Endothelial cell of umbilical vein (primary cell): ENCODE measurements around the gene GNB1. TPM values are rescaled to one million over a fixed set of nuclear protein-coding genes. Genes with fewer than 3 reads are reported as not detected.

Experiments
- BruUV-seq: library from RNA; stranded (reverse); fragments of 400-500 nt; replicated peaks from 2 replicates; lab custom pipeline; 2021; lab: Mats Ljungman, UMichigan
- CTCF ChIA-PET: fragments of 300-600, 350-600 bp; sonication (Branson Sonifier 250); formaldehyde crosslinking; loops from one replicate; lab custom pipeline; 2021; ENCODE audit warnings: antibody characterized with exemption, inconsistent platforms; lab: Charles Lee
- POLR2A ChIA-PET: fragments of 300-600, 350-600 bp; sonication (Branson Sonifier 250); formaldehyde crosslinking; loops from one replicate; lab custom pipeline; 2021; ENCODE audit warnings: antibody characterized with exemption, inconsistent platforms; lab: Charles Lee
- DNase-seq: peaks from one replicate; pipeline ENCODE4 v3.0.0-alpha.2; 2011; ENCODE audit warnings: low read depth, low spot score
- FAIRE-seq: peaks from 2 replicates; lab custom pipeline; 2011; peaks lifted over from hg19 to GRCh38; lab: Jason Lieb, UNC
- H2AFZ ChIP-seq: 2 replicates; pipeline ENCODE4 v1.6.0; 2012; ENCODE audit warnings: low read depth, low read length, control low read depth, inconsistent platforms
- H3K27ac ChIP-seq: 2 replicates; pipeline ENCODE4 v1.5.1; 2011; ENCODE audit warnings: low read depth, mild to moderate bottlenecking, control low read depth, low read length, moderate library complexity; ENCODE audit not compliant: insufficient read depth
- H3K27me3 ChIP-seq, 2 experiments: 2 replicates each; pipeline versions ENCODE4 v1.6.0 to v1.6.1; 2011; ENCODE audit warnings: low read length in 2 of 2, mixed read lengths in 1 of 2; ENCODE audit not compliant: control insufficient read depth in 2 of 2, insufficient read depth in 2 of 2
- H3K36me3 ChIP-seq, 2 experiments: 2 replicates in 1 of 2; 3 replicates in 1 of 2; pipeline ENCODE4 v1.5.1; 2011; ENCODE audit warnings: low read length in 2 of 2, mild to moderate bottlenecking in 1 of 2, moderate library complexity in 1 of 2; ENCODE audit not compliant: control insufficient read depth in 2 of 2, insufficient read depth in 2 of 2; ENCODE audit errors: extremely low read depth in 1 of 2
- H3K4me1 ChIP-seq: 3 replicates; pipeline ENCODE4 v1.5.1; 2011; ENCODE audit warnings: mild to moderate bottlenecking, low read length; ENCODE audit not compliant: control insufficient read depth, insufficient read depth; ENCODE audit errors: extremely low read depth
- H3K4me2 ChIP-seq: 2 replicates; pipeline ENCODE4 v1.6.1; 2011; ENCODE audit warnings: low read length, control low read depth, mixed read lengths; ENCODE audit not compliant: insufficient read depth
- H3K4me3 ChIP-seq, 3 experiments: fragments of 200-600 bp in 1 of 3; sonication (generic), shearing (Covaris generic) in 1 of 3; replicated peaks in 1 of 3; 2 replicates each; pipeline ENCODE4 v1.5.1; 2011 to 2016; ENCODE audit warnings: control low read depth in 3 of 3, low read length in 3 of 3, mild to moderate bottlenecking in 2 of 3, inconsistent platforms in 1 of 3, low read depth in 1 of 3, moderate library complexity in 1 of 3; ENCODE audit not compliant: insufficient read depth in 1 of 3
- H3K79me2 ChIP-seq: 2 replicates; pipeline ENCODE4 v1.6.0; 2012; ENCODE audit warnings: low read length, inconsistent platforms; ENCODE audit not compliant: control insufficient read depth, insufficient read depth
- H3K9ac ChIP-seq: replicated peaks from 2 replicates; pipeline ENCODE3; 2011; ENCODE audit warnings: low read length, control low read depth; ENCODE audit not compliant: insufficient read depth; ENCODE audit errors: extremely low read depth
- H3K9me1 ChIP-seq: replicated peaks from 3 replicates; pipeline ENCODE4 v1.6.0; 2011; ENCODE audit warnings: mild to moderate bottlenecking, low read length; ENCODE audit not compliant: control insufficient read depth, insufficient read depth; ENCODE audit errors: extremely low read depth
- H3K9me3 ChIP-seq: replicated peaks from 2 replicates; pipeline ENCODE4 v1.5.1; 2012; ENCODE audit warnings: low read length, inconsistent platforms; ENCODE audit not compliant: control insufficient read depth, insufficient read depth
- H4K20me1 ChIP-seq: replicated peaks from 2 replicates; pipeline ENCODE3; 2011; ENCODE audit warnings: mild to moderate bottlenecking, low read length; ENCODE audit not compliant: control insufficient read depth, insufficient read depth; ENCODE audit errors: extremely low read depth
- CTCF ChIP-seq, 2 donors: IDR thresholded peaks; 1 replicate in 1 of 2; 2 replicates in 1 of 2; pipeline ENCODE4 v1.5.1; 2011; ENCODE audit warnings: low read length in 2 of 2, mild to moderate bottlenecking in 2 of 2, moderate library complexity in 2 of 2, control low read depth in 1 of 2, inconsistent platforms in 1 of 2, low read depth in 1 of 2; ENCODE audit not compliant: insufficient read depth in 1 of 2; ENCODE audit errors: extremely low read depth in 1 of 2
- EZH2 ChIP-seq: IDR thresholded peaks from 2 replicates; pipeline ENCODE4 v1.6.1; 2012; ENCODE audit warnings: borderline replicate concordance, low read depth, mild to moderate bottlenecking, moderate library complexity, low read length, inconsistent platforms; ENCODE audit not compliant: severe bottlenecking
- FOS ChIP-seq: IDR thresholded peaks from 2 replicates; pipeline ENCODE4 v1.6.1; 2011; ENCODE audit warnings: mild to moderate bottlenecking, low read length, moderate library complexity, borderline replicate concordance; ENCODE audit not compliant: insufficient read depth
- GATA2 ChIP-seq: IDR thresholded peaks from 2 replicates; pipeline ENCODE4 v1.7.0; 2011; ENCODE audit warnings: low read depth, mild to moderate bottlenecking, moderate library complexity, mixed read lengths, low read length; ENCODE audit not compliant: insufficient read length, insufficient read depth
- JUN ChIP-seq: IDR thresholded peaks from 2 replicates; pipeline ENCODE4 v1.6.1; 2011; ENCODE audit warnings: borderline replicate concordance, low read depth; ENCODE audit not compliant: insufficient read length, insufficient read depth
- MAX ChIP-seq: IDR thresholded peaks from 2 replicates; pipeline ENCODE4 v1.6.1; 2011; ENCODE audit not compliant: insufficient read depth, insufficient read length
- MYC ChIP-seq: IDR thresholded peaks from one replicate; pipeline ENCODE4 v1.6.1; 2011; ENCODE audit warnings: mild to moderate bottlenecking, low read depth, low read length
- POLR2A ChIP-seq: IDR thresholded peaks from 2 replicates; pipeline ENCODE4 v1.6.1; 2012; ENCODE audit warnings: low read depth, mild to moderate bottlenecking, control low read depth, low read length
- POLR2AphosphoS5 ChIP-seq: IDR thresholded peaks from 2 replicates; pipeline ENCODE4 v1.6.1; 2012; ENCODE audit warnings: low read depth, mild to moderate bottlenecking, control low read depth, low read length, moderate library complexity; ENCODE audit not compliant: insufficient read depth
- dilution Hi-C: fragments of 300-500 bp; cut with MboI; formaldehyde crosslinking; loops from one replicate; pipeline ENCODE4 v1.15.0; 2019; ENCODE audit warnings: low sequenced_read_pairs; ENCODE audit not compliant: extremely low pct_ligation_motif_present
- intact Hi-C: fragments of 100-400 bp; cut with micrococcal nuclease; formaldehyde crosslinking; loops from one replicate; pipeline ENCODE4 v1.10.0; 2022
- polyA plus RNA-seq, 4 experiments: library from polyadenylated mRNA; depleted of rRNA in 3 of 4; stranded (reverse) in 3 of 4; unstranded in 1 of 4; fragments of >200 nt; gene quantifications; 2 replicates each; pipeline versions ENCODE4 v1.2.1 to v1.2.3, GENCODE V29; 2011 to 2012; ENCODE audit warnings: missing spikeins in 1 of 4
- total RNA-seq: library from RNA; stranded (reverse); gene quantifications from 2 replicates; pipeline ENCODE4 v1.2.3, GENCODE V29; 2021

Gene GNB1
- total and polyA plus RNA-seq, 2 donors (not counting 3 experiments of a cell fraction or from before 2014, with no cell fraction given): 501 to 529 TPM

- H3K27ac ChIP-seq: no peak overlapping the region
- H3K27me3 ChIP-seq: no peaks in the 10 kb centered on the region
- ChIA-PET POLR2A (no interaction called here), CTCF (interaction anchor here (0.7 to 1.5 kb wide), 2 partner anchors 117 to 247 kb away, joined by 3 read pairs; no protein-coding TSS in a partner anchor)
- FAIRE-seq (no peak), DNase-seq (no peak)
- H3K4me1 ChIP-seq: no peaks in the 10 kb centered on the region
- H3K4me2 ChIP-seq: no peak overlapping the region
- BruUV-seq: no TSS peak
- no peak overlapping the region for H2AFZ ChIP-seq
- no peaks in the 10 kb centered on the region for H3K79me2 ChIP-seq
- H4K20me1 ChIP-seq: no peaks in the 10 kb centered on the region
- no peaks in the 10 kb centered on the region for H3K36me3 ChIP-seq
- H3K9ac ChIP-seq: no peak overlapping the region
- TF ChIP-seq MYC (no peak), EZH2 (no peak), CTCF (IDR thresholded peaks at IDR 0.05; ENCODE audit: extremely low read depth in 1 of 2, insufficient read depth in 1 of 2, low read depth in 1 of 2, low read length in 2 of 2) (no peak), JUN (no peak), FOS (no peak), MAX (no peak), GATA2 (no peak), POLR2AphosphoS5 (no peak), POLR2A (no peak)
- no peaks in the 10 kb centered on the region for H3K9me1 ChIP-seq
- intact Hi-C loops: no loop called here
- no peak overlapping the region for H3K4me3 ChIP-seq
- dilution Hi-C loops: no loop called here
- H3K9me3 ChIP-seq: no peaks in the 10 kb centered on the region
These were observed 36.9 kb upstream of the GNB1 start for GRCh38 chr1:1927751-1928150.
